ENCODE measurements around the gene COPS7A.

The COPS7A gene

GRCh38 chr12:6767353-6768319 lies 43.8 kb downstream of the COPS7A start:
- FAIRE-seq (no peak), DNase-seq (ENCODE audit: insufficient read length, low spot score) (no peak)

GRCh38 chr12:6768437-6768914 lies 44.6 kb downstream of the COPS7A start:
- FAIRE-seq (no peak), DNase-seq (ENCODE audit: insufficient read length, low spot score) (no peak)

GRCh38 chr12:6768990-6769389 lies 45.1 kb downstream of the COPS7A start:
- FAIRE-seq (no peak), DNase-seq (ENCODE audit: insufficient read length, low spot score) (no peak)

DNA sequence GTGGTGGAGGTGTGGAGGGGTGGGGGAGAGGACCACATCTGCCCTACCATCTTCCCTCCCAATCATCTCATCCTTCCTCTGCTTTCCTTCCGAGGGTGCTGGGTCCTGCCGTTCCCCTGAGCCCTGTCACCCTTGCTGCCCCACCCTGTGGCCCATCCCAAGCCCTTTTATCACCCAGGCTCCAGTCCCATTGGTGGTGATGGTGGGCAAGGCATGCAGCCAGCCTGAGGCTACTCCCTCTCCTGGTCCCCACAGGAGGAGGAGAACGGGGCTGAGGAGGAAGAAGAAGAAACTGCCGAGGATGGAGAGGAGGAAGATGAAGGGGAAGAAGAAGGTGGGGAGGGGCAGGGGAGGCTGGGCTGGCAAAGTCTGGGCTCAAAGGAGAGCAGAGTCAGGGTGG lies 45.8 kb downstream of the COPS7A start:
- DNase-seq (ENCODE audit: insufficient read length, low spot score): no peak
- FAIRE-seq: no peak

GRCh38 chr12:6770094-6770493 lies 46.2 kb downstream of the COPS7A start:
- FAIRE-seq (no peak), DNase-seq (ENCODE audit: insufficient read length, low spot score) (no peak)

DNA sequence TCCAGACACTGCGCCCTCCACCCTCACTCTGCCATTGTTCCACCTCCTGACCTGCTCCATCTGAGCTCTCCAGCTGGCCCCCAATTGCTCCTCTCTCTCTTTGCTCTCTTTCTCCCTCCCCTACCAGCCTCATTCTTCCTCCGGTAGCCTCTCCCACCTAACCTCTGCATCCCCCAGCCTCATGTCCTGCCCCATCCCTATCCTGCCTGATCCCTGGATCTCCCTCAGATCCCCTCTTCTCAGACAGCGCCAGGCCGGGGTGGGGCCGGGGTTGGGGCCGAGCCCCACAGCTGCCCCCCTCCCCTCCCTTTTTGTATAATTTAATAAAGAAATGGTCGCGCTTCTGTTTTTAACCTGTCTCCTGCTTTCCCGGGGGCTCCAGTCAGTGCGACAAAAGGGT lies 46.8 kb downstream of the COPS7A start:
- DNase-seq (ENCODE audit: insufficient read length, low spot score) (no peak), FAIRE-seq (no peak)

DNA sequence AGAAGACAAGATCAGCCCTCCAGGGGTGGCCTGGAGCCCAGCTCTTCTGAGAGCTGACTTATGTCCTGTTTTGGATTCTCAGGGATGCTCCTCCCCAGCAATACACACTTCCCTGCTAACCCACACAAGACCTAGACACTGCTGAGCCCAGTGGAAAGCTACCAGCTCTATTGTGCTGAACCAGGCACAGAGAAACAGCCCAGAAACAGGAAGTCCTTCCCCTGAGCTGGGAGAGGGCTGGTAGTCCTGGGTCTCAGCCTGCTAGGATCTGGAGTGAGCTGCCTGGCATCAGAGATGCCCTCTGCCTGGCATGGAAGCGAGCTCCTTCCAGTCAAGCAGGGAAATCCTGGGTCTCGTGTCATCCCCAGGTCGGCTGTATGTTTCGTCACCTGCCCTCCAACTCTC lies 47.2 kb downstream of the COPS7A start:
- no peak for FAIRE-seq
- no peak for DNase-seq (ENCODE audit: insufficient read length, low spot score)

GRCh38 chr12:6771509-6772330 lies 47.9 kb downstream of the COPS7A start:
- FAIRE-seq: peak; percentile 53
- no peak for DNase-seq (ENCODE audit: insufficient read length, low spot score)

- FAIRE-seq: no peak
These were observed 48.5 kb downstream of the COPS7A start, which contains the start of gene LAG3 for GRCh38 chr12:6772331-6772695. Gene LAG3 (plus strand): TSS chr12:6772520. CDS start chr12:6772853, 333 bp downstream.

GRCh38 chr12:6772726-6773589 lies 49.1 kb downstream of the COPS7A start:
- DNase-seq (ENCODE audit: insufficient read length, low spot score) (peak; percentile 70), FAIRE-seq (peak; percentile 91)

More at GRCh38 chr12:6772331-6772695, 48.5 kb downstream of the COPS7A start, which contains the start of gene LAG3:
- DNase-seq (ENCODE audit: insufficient read length, low spot score): peak; percentile 70

GRCh38 chr12:6773590-6774351 lies 49.9 kb downstream of the COPS7A start:
- DNase-seq (ENCODE audit: insufficient read length, low spot score): no peak
- peak; percentile 48 for FAIRE-seq

GRCh38 chr12:6774499-6775062 lies 50.7 kb downstream of the COPS7A start:
- FAIRE-seq (no peak), DNase-seq (ENCODE audit: insufficient read length, low spot score) (no peak)

GRCh38 chr12:6775185-6776174 lies 51.6 kb downstream of the COPS7A start:
- FAIRE-seq (peak; percentile 73), DNase-seq (ENCODE audit: insufficient read length, low spot score) (no peak)

GRCh38 chr12:6777386-6777785 lies 53.5 kb downstream of the COPS7A start:
- FAIRE-seq (no peak), DNase-seq (ENCODE audit: insufficient read length, low spot score) (no peak)

DNA sequence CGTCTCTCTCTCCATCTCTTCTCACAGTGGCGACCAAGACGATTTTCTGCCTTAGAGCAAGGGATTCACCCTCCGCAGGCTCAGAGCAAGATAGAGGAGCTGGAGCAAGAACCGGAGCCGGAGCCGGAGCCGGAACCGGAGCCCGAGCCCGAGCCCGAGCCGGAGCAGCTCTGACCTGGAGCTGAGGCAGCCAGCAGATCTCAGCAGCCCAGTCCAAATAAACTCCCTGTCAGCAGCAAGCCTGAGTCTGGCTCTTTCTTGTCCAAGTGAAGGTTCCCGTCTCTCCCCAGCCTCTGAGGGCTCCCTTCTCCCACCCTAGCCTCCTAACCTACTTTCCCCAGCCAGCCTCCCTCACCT lies 54.3 kb downstream of the COPS7A start:
- DNase-seq (ENCODE audit: insufficient read length, low spot score) (no peak), FAIRE-seq (peak; percentile 59)

GRCh38 chr12:6778574-6779550 lies 55.0 kb downstream of the COPS7A start:
- DNase-seq (ENCODE audit: insufficient read length, low spot score) (peak; percentile 81), FAIRE-seq (peak; percentile 96)

Data from GM19239 (cell line).